ENCODE measurements around the gene LMAN1L.

LMAN1L gene

GRCh38 chr15:74865316-74865715 is 52.7 kb downstream of the LMAN1L start:
- DNase-seq = no peak

GRCh38 chr15:74866090-74866489 is 53.5 kb downstream of the LMAN1L start:
- DNase-seq = no peak

DNA sequence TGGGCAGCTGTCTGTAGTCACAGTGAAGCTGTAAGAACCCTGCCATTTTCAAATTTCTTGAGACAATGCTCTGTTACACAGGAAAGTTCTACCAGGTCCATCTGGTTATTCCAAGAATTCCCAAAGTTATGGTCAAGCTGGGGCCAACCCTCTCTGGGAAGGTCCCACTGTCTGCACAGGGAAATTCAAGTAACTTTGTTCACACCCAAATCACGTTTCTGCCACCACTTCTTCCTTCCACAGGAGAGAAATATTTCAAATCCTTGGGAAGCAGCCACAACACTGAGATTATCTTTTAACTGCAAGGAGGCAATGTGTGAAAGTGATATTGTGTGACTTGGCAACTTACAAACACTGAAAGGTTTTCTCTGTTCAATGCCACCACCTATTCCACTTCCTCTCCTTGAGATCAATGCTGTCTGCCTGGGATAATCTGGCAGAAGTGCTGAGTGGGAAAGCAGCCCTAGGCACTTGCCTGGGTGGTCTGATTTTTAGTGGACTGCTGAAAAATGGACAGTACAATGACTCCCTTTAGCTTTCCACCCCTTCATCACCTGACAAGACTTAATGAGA is 54.9 kb downstream of the LMAN1L start:
- DNase-seq = no peak

DNA sequence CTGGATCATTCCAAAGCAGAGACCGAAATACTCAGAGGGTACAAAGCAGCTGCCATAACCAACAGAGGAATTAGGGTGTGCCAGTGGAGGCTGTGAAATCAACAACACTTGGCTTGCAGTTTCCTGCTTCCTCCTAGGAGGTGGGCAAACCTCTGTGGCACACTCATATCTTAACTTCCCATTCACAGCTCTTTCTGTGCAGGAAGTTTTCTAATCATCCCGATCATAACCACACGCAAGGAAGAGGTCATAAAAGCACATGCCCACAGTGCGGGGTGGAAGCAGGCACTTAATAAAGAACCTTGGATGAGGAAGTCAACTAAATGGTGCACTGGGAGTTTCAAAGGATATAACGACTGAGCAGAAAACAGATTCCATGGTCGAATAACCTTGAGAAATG is 55.4 kb downstream of the LMAN1L start:
- peak; percentile 54 for DNase-seq

DNA sequence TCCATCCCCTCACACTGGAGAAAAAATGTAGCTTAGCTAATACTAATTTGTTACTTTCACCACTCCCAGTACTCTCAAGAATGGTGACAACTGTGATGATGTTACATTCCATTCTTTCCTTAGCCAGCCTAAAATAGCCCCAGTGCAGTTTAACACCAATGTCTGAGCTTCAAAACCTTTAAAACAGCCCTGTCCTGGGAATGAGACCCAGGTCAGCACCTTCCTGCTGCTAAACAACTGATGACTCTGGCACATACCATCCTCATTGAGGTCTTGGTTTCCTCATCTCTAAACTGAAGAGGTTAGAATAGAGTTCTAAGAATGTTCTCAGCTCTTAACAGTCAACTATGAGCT is 56.7 kb downstream of the LMAN1L start:
- no peak for DNase-seq

GRCh38 chr15:74869726-74870407 is 57.2 kb downstream of the LMAN1L start:
- DNase-seq = peak; percentile 85

DNA sequence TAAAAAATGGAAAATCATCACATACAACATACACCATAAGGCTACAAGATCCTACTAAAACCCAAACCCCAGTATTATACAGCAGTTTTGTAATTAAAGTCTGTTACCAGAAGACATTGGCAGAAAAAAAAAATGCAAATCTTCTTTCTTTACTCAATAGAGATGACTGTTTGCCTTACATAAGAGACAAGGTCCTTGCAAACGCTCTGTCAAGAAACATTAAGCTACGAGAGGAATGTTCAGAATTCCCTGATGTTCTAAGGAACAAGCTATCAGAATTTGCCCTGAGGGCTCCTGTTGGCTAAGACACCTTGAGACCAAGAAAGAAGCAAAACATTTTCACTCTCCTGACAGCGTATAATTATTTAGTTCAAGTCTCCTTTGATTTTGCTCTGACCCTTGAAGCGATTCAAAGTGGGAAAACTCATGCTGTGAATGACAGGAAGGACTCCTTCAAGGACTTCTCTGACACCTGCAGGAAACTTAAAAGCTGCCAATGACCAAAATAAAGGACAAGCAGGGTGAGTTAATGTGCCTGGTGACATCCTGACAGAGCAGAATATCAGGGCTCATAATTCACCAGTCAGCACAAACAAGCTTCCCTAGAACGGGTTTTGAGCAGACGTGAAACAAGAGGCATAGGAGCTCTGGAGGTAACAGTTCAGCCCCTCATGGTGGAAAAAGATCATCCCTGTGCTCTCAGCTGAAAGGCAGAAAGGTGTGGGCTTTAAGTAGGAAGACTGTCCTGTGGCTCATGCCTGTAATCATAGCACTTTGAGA is 58.0 kb downstream of the LMAN1L start:
- no peak for DNase-seq

DNA sequence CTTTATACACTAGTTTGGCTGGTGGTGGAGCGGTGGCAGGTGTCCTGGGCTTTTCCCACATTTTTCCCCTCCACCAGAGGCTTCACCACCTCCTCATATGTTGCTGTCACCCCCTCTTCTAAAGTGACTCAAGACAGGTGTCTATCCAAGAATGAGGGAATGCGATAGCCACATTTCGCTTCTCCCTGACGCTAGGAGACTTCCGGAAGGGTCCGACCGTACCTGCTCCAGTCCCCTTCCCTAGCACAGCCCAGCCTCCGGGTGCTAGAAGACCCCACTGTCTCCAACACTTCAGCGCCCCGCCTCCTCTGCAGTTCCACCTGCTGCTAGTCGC is 60.0 kb downstream of the LMAN1L start:
- no peak for DNase-seq

- DNase-seq = peak; percentile 98
Measured at GRCh38 chr15:74873036-74873755, 60.6 kb downstream of the LMAN1L start, which contains the start of gene SCAMP2. Gene SCAMP2, minus strand, starts transcription at chr15:74873365. Its CDS starts 110 bp downstream, at chr15:74873255.

DNA sequence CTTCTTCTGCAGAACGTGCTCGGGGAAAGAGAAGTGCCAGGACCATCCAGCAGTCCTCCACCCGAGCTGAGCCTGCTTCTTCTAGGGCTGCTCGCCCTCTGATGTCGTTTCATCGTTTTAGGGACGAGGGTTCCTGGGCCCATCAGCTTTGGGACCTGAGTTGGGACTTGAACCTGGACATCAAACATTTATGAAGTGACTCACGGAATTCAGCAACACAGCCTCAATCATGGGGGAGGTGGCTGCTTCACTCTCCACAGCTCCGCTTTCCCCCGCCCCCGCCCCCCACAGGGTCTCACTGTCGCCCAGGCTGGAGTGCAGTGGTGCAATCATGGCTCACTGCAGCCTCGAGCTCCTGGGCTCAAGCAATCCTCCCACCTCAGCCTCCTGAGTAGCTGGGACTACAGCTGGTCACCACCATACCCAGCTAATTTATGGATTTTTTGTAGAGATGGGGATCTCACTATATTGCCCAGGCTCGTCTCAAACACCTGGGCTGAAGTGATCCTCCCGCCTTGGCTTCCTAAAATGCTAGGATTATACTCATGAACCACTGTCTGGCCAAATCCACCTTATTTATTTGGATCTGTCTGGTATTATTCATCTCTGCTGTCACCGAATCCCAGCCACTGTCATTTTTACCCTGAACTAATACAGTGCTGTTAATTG is 61.3 kb downstream of the LMAN1L start:
- DNase-seq = no peak

Data from KG1 (cell line).